KMS-11 (cell line): ENCODE results near the gene POTEI.
"Not testable (repeated sequence)": the region's sequence is repeated elsewhere in the genome, so short reads cannot be mapped to it uniquely, and the experiment has no call there.

Experiments used
- H2AFZ ChIP-seq: fragments of 200-600 bp; sonication (generic); 2 replicates; pipeline ENCODE4 v1.6.1; 2016; ENCODE audit warnings: antibody characterized with exemption, mixed run types, low read depth
- H3K27ac ChIP-seq: fragments of 200-600 bp; sonication (generic); 2 replicates; pipeline ENCODE4 v1.6.1; 2016; ENCODE audit warnings: mild to moderate bottlenecking, mixed run types
- H3K27me3 ChIP-seq: fragments of 200-600 bp; sonication (generic); 2 replicates; pipeline ENCODE4 v1.6.1; 2017; ENCODE audit warnings: mild to moderate bottlenecking, low read depth, mixed run types, moderate library complexity; ENCODE audit not compliant: insufficient read depth
- H3K36me3 ChIP-seq: fragments of 200-600 bp; sonication (generic); 2 replicates; pipeline ENCODE4 v1.6.1; 2017; ENCODE audit warnings: mild to moderate bottlenecking, mixed run types; ENCODE audit not compliant: insufficient read depth
- H3K4me1 ChIP-seq: fragments of 200-600 bp; sonication (generic); 2 replicates; pipeline ENCODE4 v1.6.1; 2016; ENCODE audit warnings: mild to moderate bottlenecking, low read depth, mixed run types; ENCODE audit not compliant: poor library complexity, severe bottlenecking
- H3K4me2 ChIP-seq: fragments of 200-600 bp; sonication (generic); 2 replicates; pipeline ENCODE4 v1.7.0; 2016; ENCODE audit warnings: mild to moderate bottlenecking, mixed run types
- H3K4me3 ChIP-seq: fragments of 200-600 bp; sonication (generic); IDR thresholded peaks from 2 replicates; pipeline ENCODE4 v1.6.1; 2017; ENCODE audit warnings: low read depth, low read length, mixed read lengths; ENCODE audit not compliant: insufficient read depth
- H3K79me2 ChIP-seq: fragments of 200-600 bp; sonication (generic); 2 replicates; pipeline ENCODE4 v1.6.1; 2016; ENCODE audit warnings: low read depth, mixed run types; ENCODE audit not compliant: insufficient read depth
- H3K9ac ChIP-seq: fragments of 200-600 bp; sonication (generic); 2 replicates; pipeline ENCODE4 v1.6.1; 2016; ENCODE audit warnings: mild to moderate bottlenecking, mixed run types
- H4K20me1 ChIP-seq: fragments of 200-600 bp; sonication (generic); 2 replicates; pipeline ENCODE4 v1.6.1; 2016; ENCODE audit warnings: mild to moderate bottlenecking, mixed run types; ENCODE audit not compliant: insufficient read depth

POTEI gene

GRCh38 chr2:130509228-130509627, at the start of gene POTEI:
TSS of gene POTEI (minus strand) at chr2:130509328. CDS start at chr2:130509235, 93 bp downstream.
- H3K9ac ChIP-seq, H2AFZ ChIP-seq, H3K79me2 ChIP-seq, H3K4me1 ChIP-seq, H3K4me2 ChIP-seq, H4K20me1 ChIP-seq, H3K27me3 ChIP-seq, H3K36me3 ChIP-seq, H3K27ac ChIP-seq, H3K4me3 ChIP-seq: not testable (repeated sequence)

DNA sequence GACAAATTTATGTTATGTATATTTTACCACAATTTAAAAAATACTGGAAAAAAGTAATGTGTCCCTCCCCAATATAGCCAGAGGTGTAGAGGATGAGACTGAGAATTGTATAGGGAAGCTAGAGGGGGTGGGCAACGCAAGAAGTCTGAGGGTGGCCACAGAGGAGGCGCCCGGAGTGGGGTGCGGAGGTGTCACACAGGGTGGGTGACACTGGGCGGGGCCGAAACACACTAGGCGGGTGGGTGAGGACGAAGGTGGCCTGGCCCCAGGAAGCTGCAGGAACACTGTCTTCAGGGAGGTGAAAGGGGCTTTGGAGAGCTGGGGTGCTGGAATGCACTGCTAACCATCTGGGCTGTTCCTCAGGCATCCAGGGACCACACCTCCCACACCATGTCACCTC, 47.3 kb upstream of the POTEI start:
- not testable (repeated sequence) for H3K27me3 ChIP-seq, H3K4me3 ChIP-seq, H3K79me2 ChIP-seq, H3K9ac ChIP-seq, H3K4me1 ChIP-seq, H4K20me1 ChIP-seq, H2AFZ ChIP-seq, H3K27ac ChIP-seq, H3K36me3 ChIP-seq, H3K4me2 ChIP-seq

DNA sequence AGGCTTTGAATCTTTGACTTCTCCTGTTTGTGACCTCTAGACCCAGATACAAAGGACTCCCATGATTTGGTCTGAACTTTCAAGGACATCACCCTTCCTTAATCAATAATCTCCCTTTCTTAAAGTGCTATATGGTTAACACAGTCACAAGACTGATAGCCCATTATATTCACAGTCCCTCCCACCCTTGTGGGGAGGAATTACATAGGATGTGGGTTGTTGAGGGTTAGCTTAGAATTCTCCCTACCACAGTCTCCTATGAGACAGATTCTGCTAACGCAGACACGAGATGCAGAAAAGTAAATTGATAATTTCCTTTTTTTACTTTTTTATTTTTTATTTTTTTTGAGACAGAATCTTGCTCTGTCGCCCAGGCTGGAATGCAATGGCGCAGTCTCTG, 45.0 kb upstream of the POTEI start:
- not testable (repeated sequence) for H2AFZ ChIP-seq, H3K9ac ChIP-seq, H3K36me3 ChIP-seq, H3K79me2 ChIP-seq, H3K4me1 ChIP-seq, H4K20me1 ChIP-seq, H3K4me3 ChIP-seq, H3K27me3 ChIP-seq, H3K4me2 ChIP-seq, H3K27ac ChIP-seq

DNA sequence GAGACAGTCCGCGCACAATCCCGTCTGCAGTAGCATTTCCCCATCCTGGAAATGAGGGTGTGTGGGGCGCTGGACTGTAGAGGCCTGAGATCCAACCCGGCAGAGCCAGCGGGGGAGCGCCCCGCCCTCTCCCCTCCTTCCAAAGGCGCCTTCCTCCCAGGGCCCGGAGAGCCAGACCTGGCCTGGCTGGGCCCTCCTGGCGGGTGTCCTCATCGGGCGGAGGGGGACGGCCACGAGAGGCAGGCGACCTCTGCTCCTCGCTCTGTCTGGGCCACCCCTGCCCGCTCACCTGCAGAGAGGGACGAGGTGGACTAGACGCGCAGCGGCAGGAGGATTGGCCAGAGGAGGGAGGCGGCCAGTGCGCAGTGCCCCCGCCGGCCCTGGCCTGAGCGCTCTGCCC, 40.3 kb upstream of the POTEI start:
- not testable (repeated sequence) for H4K20me1 ChIP-seq, H3K36me3 ChIP-seq, H3K27ac ChIP-seq, H3K4me3 ChIP-seq, H3K79me2 ChIP-seq, H2AFZ ChIP-seq, H3K9ac ChIP-seq, H3K4me1 ChIP-seq, H3K4me2 ChIP-seq, H3K27me3 ChIP-seq

DNA sequence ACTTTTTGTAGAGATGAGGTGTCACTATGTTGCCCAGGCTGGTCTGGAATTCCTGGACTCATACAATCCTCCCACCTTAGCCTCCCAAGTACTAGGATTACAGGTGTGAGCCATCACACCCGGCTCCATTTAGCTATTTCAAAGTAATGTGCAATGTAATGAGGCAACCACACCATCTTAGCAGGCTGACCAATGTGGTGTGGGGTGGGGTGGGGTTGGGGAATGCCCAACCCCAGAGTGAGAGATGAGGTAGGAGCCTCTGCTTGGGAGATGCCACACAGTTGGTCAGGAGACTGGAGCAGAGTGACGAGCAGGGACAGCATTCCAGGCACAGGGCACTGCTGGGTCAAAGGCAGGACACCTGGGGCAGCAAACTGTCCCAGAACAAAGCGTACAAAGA, 39.3 kb upstream of the POTEI start:
- not testable (repeated sequence) for H3K79me2 ChIP-seq, H3K27me3 ChIP-seq, H3K36me3 ChIP-seq, H3K4me2 ChIP-seq, H3K4me1 ChIP-seq, H2AFZ ChIP-seq, H3K9ac ChIP-seq, H3K4me3 ChIP-seq, H4K20me1 ChIP-seq, H3K27ac ChIP-seq

GRCh38 chr2:130544978-130545377, 35.9 kb upstream of the POTEI start:
- H3K4me3 ChIP-seq, H3K4me2 ChIP-seq, H3K9ac ChIP-seq, H3K79me2 ChIP-seq, H4K20me1 ChIP-seq, H3K27me3 ChIP-seq, H3K27ac ChIP-seq, H3K4me1 ChIP-seq, H2AFZ ChIP-seq, H3K36me3 ChIP-seq: not testable (repeated sequence)

DNA sequence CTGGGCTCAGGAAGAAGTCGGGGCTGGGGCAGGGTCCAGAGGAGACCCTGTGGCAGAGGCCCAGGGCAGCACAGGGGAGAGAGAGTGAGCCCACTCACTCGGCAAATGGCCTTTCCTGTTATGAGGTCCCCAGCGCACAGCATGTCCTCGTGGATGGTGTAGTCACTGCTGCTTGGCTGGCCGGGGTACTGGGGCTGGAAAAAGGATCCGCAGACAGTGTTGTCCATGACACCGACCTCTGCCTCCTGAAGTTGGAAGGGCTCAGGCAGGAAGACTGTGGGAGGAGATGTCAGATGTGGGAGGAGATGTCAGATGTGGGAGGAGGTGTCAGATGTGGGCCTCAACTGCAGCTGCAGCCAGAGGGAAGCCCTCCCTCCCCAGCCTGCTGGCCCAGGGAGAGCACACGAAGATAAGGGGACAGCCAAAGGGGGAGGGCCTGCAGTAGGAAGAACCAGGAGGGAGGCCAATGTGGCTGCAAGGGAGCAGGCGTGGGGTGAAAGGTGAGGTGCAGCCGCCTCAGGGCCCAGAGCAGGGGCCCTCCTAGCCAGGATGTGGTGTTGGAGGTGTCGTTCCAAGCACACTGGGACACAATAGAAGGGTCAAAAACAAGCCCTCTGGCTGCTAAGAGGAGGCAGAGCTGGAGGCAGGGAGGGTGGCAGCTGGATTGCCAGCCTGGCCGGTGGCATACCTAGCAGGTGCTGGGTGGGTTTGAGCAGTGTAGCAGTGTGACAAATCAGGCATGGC, 34.8 kb upstream of the POTEI start:
- H2AFZ ChIP-seq, H3K9ac ChIP-seq, H3K4me1 ChIP-seq, H3K36me3 ChIP-seq, H3K27ac ChIP-seq, H3K79me2 ChIP-seq, H3K4me2 ChIP-seq, H3K27me3 ChIP-seq, H4K20me1 ChIP-seq, H3K4me3 ChIP-seq: not testable (repeated sequence)

DNA sequence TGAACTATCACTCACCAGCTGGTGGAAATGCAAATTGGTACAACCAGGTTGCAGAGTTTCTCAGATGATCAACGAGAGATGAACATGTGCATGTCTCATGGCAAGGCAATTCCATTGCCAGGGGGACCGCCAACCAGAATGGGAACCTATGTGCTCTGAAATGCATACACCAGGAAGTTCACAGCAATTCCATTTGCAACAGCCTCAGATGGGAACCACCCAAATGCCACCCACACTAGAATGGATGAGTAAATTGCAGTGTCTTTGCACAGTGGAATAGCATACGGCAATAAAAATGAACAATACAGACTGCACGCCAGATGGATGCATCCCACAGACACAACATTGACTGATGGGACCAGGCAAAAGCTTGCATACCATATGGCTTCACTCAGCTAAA, 33.7 kb upstream of the POTEI start:
- not testable (repeated sequence) for H3K4me3 ChIP-seq, H3K4me2 ChIP-seq, H3K9ac ChIP-seq, H3K36me3 ChIP-seq, H2AFZ ChIP-seq, H3K27ac ChIP-seq, H3K79me2 ChIP-seq, H3K27me3 ChIP-seq, H4K20me1 ChIP-seq, H3K4me1 ChIP-seq

- not testable (repeated sequence) for H3K4me1 ChIP-seq, H3K4me3 ChIP-seq, H3K27me3 ChIP-seq, H4K20me1 ChIP-seq, H2AFZ ChIP-seq, H3K27ac ChIP-seq, H3K9ac ChIP-seq, H3K36me3 ChIP-seq, H3K4me2 ChIP-seq, H3K79me2 ChIP-seq
Observed at GRCh38 chr2:130538271-130538670, 29.1 kb upstream of the POTEI start.

- H3K4me1 ChIP-seq, H3K27ac ChIP-seq: not testable (repeated sequence)
Observed at GRCh38 chr2:130536654-130537053, 27.5 kb upstream of the POTEI start.

GRCh38 chr2:130531672-130532071, 22.5 kb upstream of the POTEI start:
- H3K36me3 ChIP-seq, H3K27me3 ChIP-seq, H3K9ac ChIP-seq, H4K20me1 ChIP-seq, H3K4me2 ChIP-seq, H3K4me1 ChIP-seq, H3K79me2 ChIP-seq, H3K27ac ChIP-seq, H2AFZ ChIP-seq, H3K4me3 ChIP-seq: not testable (repeated sequence)

More at GRCh38 chr2:130536654-130537053, 27.5 kb upstream of the POTEI start:
- H3K9ac ChIP-seq, H3K36me3 ChIP-seq, H2AFZ ChIP-seq, H4K20me1 ChIP-seq, H3K27me3 ChIP-seq, H3K79me2 ChIP-seq, H3K4me2 ChIP-seq, H3K4me3 ChIP-seq: not testable (repeated sequence)
